ENCODE measurements around the gene ZNF195. TPM values are rescaled to one million over a fixed set of nuclear protein-coding genes. Genes with fewer than 3 reads are reported as not detected.
"Not testable (repeated sequence)": the region's sequence is repeated elsewhere in the genome, so short reads cannot be mapped to it uniquely, and the experiment has no call there.

ZNF195 gene
- total RNA-seq, 1 experiment from 2014 or later, result 116 TPM

DNA sequence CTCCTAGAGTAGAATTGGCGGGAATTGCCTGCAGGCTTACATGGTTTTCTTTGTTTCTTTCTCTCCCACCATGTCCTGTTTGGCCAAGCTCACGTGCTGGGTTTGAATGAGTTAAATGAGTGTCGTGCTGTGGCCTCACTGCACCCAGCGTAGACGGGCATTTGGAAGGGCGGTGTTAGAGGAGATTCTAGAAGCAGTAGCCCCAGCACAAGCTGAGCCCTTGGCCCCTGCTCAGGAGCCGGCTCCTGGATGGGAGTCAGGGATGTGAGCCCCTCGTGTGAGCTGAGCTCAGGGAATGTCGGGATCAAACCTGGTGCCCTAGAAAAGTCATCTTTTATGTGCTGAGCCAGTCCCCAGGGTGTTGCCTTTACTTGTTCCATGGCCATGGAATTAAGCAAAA is 28.0 kb upstream of the ZNF195 start:
- H3K27me3 Mint-ChIP-seq (ENCODE audit: low read depth), result not testable (repeated sequence)

DNA sequence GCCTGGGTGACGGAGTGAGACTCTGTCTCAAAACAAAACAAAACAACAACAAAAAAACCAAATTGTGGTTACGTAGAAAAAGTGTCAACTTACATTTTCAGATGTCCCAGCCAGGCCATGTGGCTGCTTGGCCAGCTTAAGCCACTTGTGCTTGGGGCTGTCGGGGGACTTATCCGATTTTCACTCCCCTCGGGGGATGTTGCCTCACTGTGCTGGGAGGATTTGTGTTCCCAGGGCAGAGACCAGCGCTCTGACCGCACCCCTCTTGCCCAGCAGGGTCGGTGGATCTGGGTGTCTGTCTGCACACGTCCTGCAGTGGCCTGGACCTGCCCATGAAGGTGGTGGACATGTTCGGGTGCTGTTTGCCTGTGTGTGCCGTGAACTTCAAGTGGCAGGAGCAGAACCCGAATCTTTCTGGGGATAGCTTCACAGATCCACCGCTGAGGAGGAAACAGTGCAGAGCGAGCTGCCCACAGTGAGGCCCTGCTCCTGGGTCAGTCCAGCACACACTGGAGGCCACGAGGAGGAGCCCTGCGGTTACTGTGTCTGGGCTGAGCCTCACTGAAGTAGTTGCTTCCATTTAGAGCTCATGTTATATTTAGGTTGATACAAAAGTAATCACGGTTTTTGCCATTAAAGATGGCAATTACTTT is 27.4 kb upstream of the ZNF195 start:
- H2BK12ac ChIP-seq (ENCODE audit: insufficient read length, low read depth, low read length); H3K23me2 ChIP-seq (ENCODE audit: insufficient read length, low read depth, low read length, poor library complexity, severe bottlenecking); H3K79me1 ChIP-seq (ENCODE audit: insufficient read depth, low read depth, low read length, poor library complexity, severe bottlenecking); H2BK20ac ChIP-seq (ENCODE audit: low read depth, low read length, poor library complexity, severe bottlenecking); H3K23ac ChIP-seq (ENCODE audit: insufficient read length, low read depth, low read length); H3K9me3 ChIP-seq (ENCODE audit: control insufficient read depth, low read depth, low read length); H2AK5ac ChIP-seq (ENCODE audit: insufficient read length, low read length); H4K20me1 ChIP-seq (ENCODE audit: control insufficient read depth, insufficient read depth, insufficient read length); H3K4me1 ChIP-seq (ENCODE audit: insufficient read depth, low read length); H2BK15ac ChIP-seq (ENCODE audit: low read depth, low read length); H3T11ph ChIP-seq (ENCODE audit: low read length); H3K4me3 Mint-ChIP-seq; H3K4me2 ChIP-seq (ENCODE audit: insufficient read depth, insufficient read length, low read length); H3K79me2 ChIP-seq (ENCODE audit: insufficient read depth, low read length); H4K8ac ChIP-seq (replicated peaks; ENCODE audit: insufficient read length, low read depth, low read length); H3K56ac ChIP-seq (ENCODE audit: insufficient read length, low read depth, low read length); H4K91ac ChIP-seq (ENCODE audit: insufficient read length, low read depth, low read length); DNase-seq; H3K9ac ChIP-seq (ENCODE audit: extremely low read depth, insufficient read length, low read length); H3K27me3 Mint-ChIP-seq (ENCODE audit: low read depth); H2AFZ ChIP-seq (ENCODE audit: low read length); H3K14ac ChIP-seq (ENCODE audit: insufficient read depth, low read length); H3K18ac ChIP-seq (ENCODE audit: insufficient read length, low read depth, low read length); H3K9me3 Mint-ChIP-seq; H4K5ac ChIP-seq (ENCODE audit: insufficient read length, low read depth, low read length); H2BK120ac ChIP-seq (ENCODE audit: low read depth, low read length, poor library complexity, severe bottlenecking); H3K27me3 ChIP-seq (ENCODE audit: insufficient read depth, low read length); H3K4ac ChIP-seq (ENCODE audit: low read depth, low read length); H2BK5ac ChIP-seq (ENCODE audit: insufficient read length, low read length); H3K27ac ChIP-seq (ENCODE audit: insufficient read length, low read depth, low read length): not testable (repeated sequence)
- H3K27ac Mint-ChIP-seq, result peak overlapping the region in 1 of 3 experiments; percentile 64; a peak in 3 of 7 replicates
- peaks cover 43 to 63% (median 62%) of the 10 kb centered on the region in 3 experiments for H3K36me3 Mint-ChIP-seq (ENCODE audit: insufficient read depth in 1 of 3, low read depth in 3 of 3)
- no CpG with 5 or more reads among the region's 17 CpGs for WGBS (ENCODE audit: extremely low coverage, insufficient read length, low lambda C conversion rate)
- H3K4me1 Mint-ChIP-seq, result peaks cover 6 to 16% of the 10 kb centered on the region in 2 experiments

More for the DNA sequence above, 28.0 kb upstream of the ZNF195 start:
- not testable (repeated sequence) for H3K79me2 ChIP-seq (ENCODE audit: insufficient read depth, low read length); H3K9ac ChIP-seq (ENCODE audit: extremely low read depth, insufficient read length, low read length); H3K14ac ChIP-seq (ENCODE audit: insufficient read depth, low read length); DNase-seq; H3K4me3 Mint-ChIP-seq; H2BK20ac ChIP-seq (ENCODE audit: low read depth, low read length, poor library complexity, severe bottlenecking); H3K4ac ChIP-seq (ENCODE audit: low read depth, low read length); H3K4me1 ChIP-seq (ENCODE audit: insufficient read depth, low read length); H3K27ac ChIP-seq (ENCODE audit: insufficient read length, low read depth, low read length); H2BK12ac ChIP-seq (ENCODE audit: insufficient read length, low read depth, low read length); H3K9me3 ChIP-seq (ENCODE audit: control insufficient read depth, low read depth, low read length); H4K5ac ChIP-seq (ENCODE audit: insufficient read length, low read depth, low read length); H4K20me1 ChIP-seq (ENCODE audit: control insufficient read depth, insufficient read depth, insufficient read length); H3T11ph ChIP-seq (ENCODE audit: low read length); H2AFZ ChIP-seq (ENCODE audit: low read length); H2BK120ac ChIP-seq (ENCODE audit: low read depth, low read length, poor library complexity, severe bottlenecking); H2AK5ac ChIP-seq (ENCODE audit: insufficient read length, low read length); H2BK5ac ChIP-seq (ENCODE audit: insufficient read length, low read length); H2BK15ac ChIP-seq (ENCODE audit: low read depth, low read length); H4K8ac ChIP-seq (replicated peaks; ENCODE audit: insufficient read length, low read depth, low read length); H3K56ac ChIP-seq (ENCODE audit: insufficient read length, low read depth, low read length); H3K4me2 ChIP-seq (ENCODE audit: insufficient read depth, insufficient read length, low read length); H3K9me3 Mint-ChIP-seq; H3K18ac ChIP-seq (ENCODE audit: insufficient read length, low read depth, low read length); H3K79me1 ChIP-seq (ENCODE audit: insufficient read depth, low read depth, low read length, poor library complexity, severe bottlenecking); H3K27me3 ChIP-seq (ENCODE audit: insufficient read depth, low read length); H3K23me2 ChIP-seq (ENCODE audit: insufficient read length, low read depth, low read length, poor library complexity, severe bottlenecking); H3K23ac ChIP-seq (ENCODE audit: insufficient read length, low read depth, low read length); H4K91ac ChIP-seq (ENCODE audit: insufficient read length, low read depth, low read length)
- WGBS (ENCODE audit: extremely low coverage, insufficient read length, low lambda C conversion rate), result no CpG with 5 or more reads among the region's 9 CpGs
- Mint-ChIP-seq H3K27ac (peak overlapping the region in 1 of 3 experiments; percentile 64; a peak in 2 of 7 replicates), H3K4me1 (peaks cover 6 to 16% of the 10 kb centered on the region in 2 experiments), H3K36me3 (ENCODE audit: insufficient read depth in 1 of 3, low read depth in 3 of 3) (peaks cover 40 to 63% (median 61%) of the 10 kb centered on the region in 3 experiments)

All from H9 (cell line).